DND-41 (cell line): ENCODE measurements around the gene GABRA5.

Source experiments
- ATAC-seq: fragments of 200-7000 bp; cut with Tn5 transposase; 3 replicates; pipeline ENCODE4 v1.9.1; 2021; ENCODE audit warnings: low read depth; ENCODE audit not compliant: insufficient read depth
- DNase-seq: peaks from one replicate; pipeline ENCODE4 v3.0.0-alpha.2; 2020
- H2AFZ ChIP-seq: 2 replicates; pipeline ENCODE4 v1.6.0; 2012; ENCODE audit warnings: low read depth, low read length
- H3K27ac ChIP-seq: 2 replicates; pipeline ENCODE4 v1.5.1; 2012; ENCODE audit warnings: low read length, inconsistent platforms
- H3K27me3 ChIP-seq: fragments of 200-600 bp; sonication (generic); 2 replicates; pipeline ENCODE4 v1.6.0; 2012; ENCODE audit warnings: low read length, mild to moderate bottlenecking, inconsistent platforms; ENCODE audit not compliant: insufficient read depth, poor library complexity
- H3K36me3 ChIP-seq: 2 replicates; pipeline ENCODE4 v1.5.1; 2012; ENCODE audit warnings: low read length, inconsistent platforms; ENCODE audit not compliant: insufficient read depth
- H3K4me1 ChIP-seq: 2 replicates; pipeline ENCODE4 v1.5.1; 2012; ENCODE audit warnings: mild to moderate bottlenecking, low read length; ENCODE audit not compliant: insufficient read depth
- H3K4me2 ChIP-seq: 2 replicates; pipeline ENCODE4 v1.6.0; 2012; ENCODE audit warnings: mild to moderate bottlenecking, moderate library complexity, low read length, inconsistent platforms; ENCODE audit not compliant: insufficient read depth
- H3K4me3 ChIP-seq, 2 experiments: fragments of 200-600 bp in 1 of 2; shearing (Covaris generic) in 1 of 2; 2 replicates each; pipeline ENCODE4 v1.5.1; 2012 to 2016; ENCODE audit warnings: inconsistent platforms in 2 of 2, low read length in 2 of 2, mild to moderate bottlenecking in 2 of 2, low read depth in 1 of 2, moderate library complexity in 1 of 2
- H3K79me2 ChIP-seq: 2 replicates; pipeline ENCODE4 v1.6.0; 2012; ENCODE audit warnings: low read length, inconsistent platforms; ENCODE audit not compliant: insufficient read depth
- H3K9ac ChIP-seq: 2 replicates; pipeline ENCODE4 v1.6.0; 2012; ENCODE audit warnings: low read depth, mild to moderate bottlenecking, inconsistent platforms, low read length, moderate library complexity
- H3K9me3 ChIP-seq: 2 replicates; pipeline ENCODE4 v1.5.1; 2012; ENCODE audit warnings: low read length, moderate library complexity, mild to moderate bottlenecking, inconsistent platforms; ENCODE audit not compliant: insufficient read depth, severe bottlenecking
- H4K20me1 ChIP-seq: 2 replicates; pipeline ENCODE4 v1.6.0; 2012; ENCODE audit warnings: low read length; ENCODE audit not compliant: insufficient read depth
- CTCF ChIP-seq: IDR thresholded peaks from 2 replicates; pipeline ENCODE4 v1.5.1; 2012; ENCODE audit warnings: borderline replicate concordance, low read length, moderate library complexity, mild to moderate bottlenecking; ENCODE audit not compliant: poor library complexity, severe bottlenecking; ENCODE audit errors: extremely low read depth
- EZH2 ChIP-seq: IDR thresholded peaks from 3 replicates; pipeline ENCODE4 v1.6.1; 2012; ENCODE audit warnings: borderline replicate concordance, low read depth, mild to moderate bottlenecking, moderate library complexity, low read length, inconsistent platforms; ENCODE audit not compliant: severe bottlenecking

Gene GABRA5

GRCh38 chr15:26936502-26936901 is 69.6 kb downstream of the GABRA5 start:
- no peaks in the 10 kb centered on the region for H3K79me2 ChIP-seq
- no peak for ATAC-seq
- H3K9me3 ChIP-seq = no peaks in the 10 kb centered on the region
- H3K4me3 ChIP-seq = no peak overlapping the region
- DNase-seq = no peak
- H4K20me1 ChIP-seq = no peaks in the 10 kb centered on the region
- no peak overlapping the region for H2AFZ ChIP-seq
- TF ChIP-seq CTCF (no peak), EZH2 (no peak)
- H3K27ac ChIP-seq = no peak overlapping the region
- no peaks in the 10 kb centered on the region for H3K36me3 ChIP-seq
- no peak overlapping the region for H3K9ac ChIP-seq
- H3K4me1 ChIP-seq = no peaks in the 10 kb centered on the region
- no peaks in the 10 kb centered on the region for H3K27me3 ChIP-seq
- H3K4me2 ChIP-seq = no peak overlapping the region

- Histone ChIP-seq H3K4me3 (no peak overlapping the region), H3K27ac (no peak overlapping the region), H4K20me1 (no peaks in the 10 kb centered on the region), H3K4me1 (no peaks in the 10 kb centered on the region), H3K9me3 (no peaks in the 10 kb centered on the region), H3K4me2 (no peak overlapping the region), H2AFZ (no peak overlapping the region), H3K27me3 (no peaks in the 10 kb centered on the region), H3K9ac (no peak overlapping the region), H3K79me2 (no peaks in the 10 kb centered on the region), H3K36me3 (no peaks in the 10 kb centered on the region)
- TF ChIP-seq EZH2 (no peak), CTCF (no peak)
- DNase-seq = no peak
- ATAC-seq = no peak
These were observed 70.3 kb downstream of the GABRA5 start for GRCh38 chr15:26937134-26937533.

- H3K36me3 ChIP-seq = no peaks in the 10 kb centered on the region
- H3K9ac ChIP-seq = no peak overlapping the region
- DNase-seq (no peak), ATAC-seq (no peak)
- H3K9me3 ChIP-seq = no peaks in the 10 kb centered on the region
- no peaks in the 10 kb centered on the region for H3K27me3 ChIP-seq
- H3K27ac ChIP-seq = no peak overlapping the region
- H4K20me1 ChIP-seq = no peaks in the 10 kb centered on the region
- no peak for TF ChIP-seq CTCF
- TF ChIP-seq EZH2 = no peak
- H3K4me1 ChIP-seq = no peaks in the 10 kb centered on the region
- no peak overlapping the region for H3K4me2 ChIP-seq
- H2AFZ ChIP-seq = no peak overlapping the region
- H3K4me3 ChIP-seq = no peak overlapping the region
- no peaks in the 10 kb centered on the region for H3K79me2 ChIP-seq
These were observed 72.5 kb downstream of the GABRA5 start for GRCh38 chr15:26939398-26939797.

DNA sequence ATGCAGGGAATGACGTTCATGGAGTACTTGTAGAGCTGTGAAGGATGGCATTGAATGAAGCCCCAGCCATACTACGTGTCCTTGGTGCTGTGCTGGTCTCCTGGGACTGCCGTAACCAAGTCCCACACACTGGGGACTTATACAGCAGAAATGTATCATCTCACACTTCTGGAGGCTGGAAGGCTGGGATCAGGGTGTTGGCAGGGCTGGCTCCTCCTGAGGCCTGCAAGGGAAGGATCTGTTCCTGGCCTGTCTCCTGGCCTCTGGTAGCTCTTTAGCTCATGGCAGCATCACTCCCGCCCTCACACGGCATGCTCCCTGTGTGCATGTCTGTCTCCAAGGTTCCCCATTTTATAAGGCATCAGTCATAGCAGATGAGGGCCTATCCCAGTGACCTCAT is 74.6 kb downstream of the GABRA5 start:
- H3K9ac ChIP-seq = no peak overlapping the region
- H4K20me1 ChIP-seq = no peaks in the 10 kb centered on the region
- H3K36me3 ChIP-seq = no peaks in the 10 kb centered on the region
- H2AFZ ChIP-seq = no peak overlapping the region
- TF ChIP-seq CTCF = no peak
- no peak for TF ChIP-seq EZH2
- H3K79me2 ChIP-seq = no peaks in the 10 kb centered on the region
- H3K9me3 ChIP-seq = no peaks in the 10 kb centered on the region
- H3K27me3 ChIP-seq = no peaks in the 10 kb centered on the region
- H3K27ac ChIP-seq = no peak overlapping the region
- H3K4me2 ChIP-seq = no peak overlapping the region
- ATAC-seq (no peak), DNase-seq (no peak)
- no peaks in the 10 kb centered on the region for H3K4me1 ChIP-seq
- no peak overlapping the region for H3K4me3 ChIP-seq
